Hindlimb muscle (tissue), 1 donor: ENCODE results near the gene TNFSF9. TPM values are rescaled to one million over a fixed set of nuclear protein-coding genes. Genes with fewer than 3 reads are reported as not detected.
A peak's percentile ranks its signal among the peaks of the same experiment; 100 is the strongest.

Experiments
- DNase-seq: peaks from one replicate; pipeline ENCODE4 v3.0.0-alpha.2; 2013
- polyA plus RNA-seq: library from polyadenylated mRNA; unstranded; fragments of 120-200 nt; gene quantifications from one replicate; pipeline ENCODE4 v1.2.1, GENCODE V29; 2013; ENCODE audit not compliant: insufficient read length

TNFSF9 gene, protein sequence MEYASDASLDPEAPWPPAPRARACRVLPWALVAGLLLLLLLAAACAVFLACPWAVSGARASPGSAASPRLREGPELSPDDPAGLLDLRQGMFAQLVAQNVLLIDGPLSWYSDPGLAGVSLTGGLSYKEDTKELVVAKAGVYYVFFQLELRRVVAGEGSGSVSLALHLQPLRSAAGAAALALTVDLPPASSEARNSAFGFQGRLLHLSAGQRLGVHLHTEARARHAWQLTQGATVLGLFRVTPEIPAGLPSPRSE
- polyA plus RNA-seq: 0.58 TPM

DNA sequence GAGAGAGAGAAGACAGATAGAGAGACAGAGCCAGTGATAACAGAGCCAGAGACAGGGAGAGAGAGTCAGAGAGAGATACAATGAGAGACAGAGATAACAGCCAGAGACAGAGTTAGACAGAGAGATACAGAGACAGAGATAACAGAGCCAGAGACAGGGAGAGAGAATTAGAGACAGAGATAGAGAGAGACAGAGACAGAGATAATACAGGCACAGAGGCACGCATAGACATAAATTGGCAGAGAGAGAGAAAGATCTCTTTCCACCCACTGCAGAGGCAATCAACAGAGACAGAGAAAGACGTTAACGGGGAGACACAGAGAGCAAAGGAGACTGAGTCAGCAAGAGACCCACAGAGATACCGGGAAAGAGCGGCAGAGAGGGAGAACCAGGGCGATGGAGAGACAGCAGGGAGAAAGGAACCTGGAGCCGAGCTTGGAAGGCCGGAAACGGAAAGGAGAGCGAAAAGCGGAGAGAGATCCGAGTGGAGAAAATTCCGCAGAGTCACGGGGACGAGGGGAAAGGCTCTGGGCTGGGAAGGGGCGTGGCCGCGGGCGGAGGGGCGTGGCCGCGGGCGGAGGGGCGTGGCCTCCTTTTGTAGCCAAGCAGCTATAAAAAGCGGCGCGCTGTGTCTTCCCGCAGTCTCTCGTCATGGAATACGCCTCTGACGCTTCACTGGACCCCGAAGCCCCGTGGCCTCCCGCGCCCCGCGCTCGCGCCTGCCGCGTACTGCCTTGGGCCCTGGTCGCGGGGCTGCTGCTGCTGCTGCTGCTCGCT, at the start of gene TNFSF9:
Gene TNFSF9 (plus strand): TSS at position 641 of the 777 bp plus-strand sequence. CDS start 11 bp downstream, at position 652.
- peak; percentile 90 for DNase-seq

- DNase-seq: no peak
These were observed 49.1 kb upstream of the TNFSF9 start, which contains the start of gene DENND1C for GRCh38 chr19:6481541-6482342. Gene DENND1C, minus strand, starts transcription at chr19:6481787. Its CDS starts 92 bp downstream, at chr19:6481695.

DNA sequence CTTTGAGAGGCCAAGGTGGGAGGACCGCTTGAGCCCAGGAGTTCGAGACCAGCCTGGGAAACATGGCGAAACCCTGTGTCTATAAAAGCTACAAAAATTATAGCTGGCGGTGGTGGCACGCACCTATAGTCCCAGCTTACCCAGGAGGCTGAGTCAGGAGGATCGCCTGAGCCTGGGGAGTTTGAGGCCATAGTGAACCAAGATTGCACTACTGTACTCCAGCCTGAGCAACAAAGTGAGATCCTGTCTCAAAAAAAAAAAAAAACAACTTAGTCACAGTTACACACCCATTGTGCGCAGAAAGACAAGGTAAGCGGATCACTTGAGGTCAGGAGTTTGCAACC, 48.5 kb upstream of the TNFSF9 start:
- DNase-seq: no peak

DNA sequence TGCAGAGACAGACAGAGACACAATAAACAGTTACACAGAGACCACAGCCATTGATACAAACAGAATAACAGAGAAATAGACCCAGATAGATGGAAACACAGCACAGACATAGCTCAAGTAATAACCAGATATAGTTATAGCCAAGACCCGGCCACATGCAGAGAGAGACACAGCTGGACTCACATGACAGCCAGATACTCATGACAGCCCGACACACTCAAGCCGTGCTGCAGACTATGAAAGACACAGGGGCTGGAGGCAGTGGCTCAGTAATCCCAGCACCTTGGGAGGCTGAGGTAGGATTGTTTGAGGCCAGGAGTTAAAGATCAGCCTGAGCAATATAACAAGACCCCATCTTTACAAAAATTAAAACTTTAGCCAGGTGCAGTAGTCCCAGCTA, 47.6 kb upstream of the TNFSF9 start:
- no peak for DNase-seq

- DNase-seq: no peak
These were observed 46.6 kb upstream of the TNFSF9 start for GRCh38 chr19:6484230-6484629.

- no peak for DNase-seq
These were observed 46.0 kb upstream of the TNFSF9 start for GRCh38 chr19:6484831-6485230.

DNA sequence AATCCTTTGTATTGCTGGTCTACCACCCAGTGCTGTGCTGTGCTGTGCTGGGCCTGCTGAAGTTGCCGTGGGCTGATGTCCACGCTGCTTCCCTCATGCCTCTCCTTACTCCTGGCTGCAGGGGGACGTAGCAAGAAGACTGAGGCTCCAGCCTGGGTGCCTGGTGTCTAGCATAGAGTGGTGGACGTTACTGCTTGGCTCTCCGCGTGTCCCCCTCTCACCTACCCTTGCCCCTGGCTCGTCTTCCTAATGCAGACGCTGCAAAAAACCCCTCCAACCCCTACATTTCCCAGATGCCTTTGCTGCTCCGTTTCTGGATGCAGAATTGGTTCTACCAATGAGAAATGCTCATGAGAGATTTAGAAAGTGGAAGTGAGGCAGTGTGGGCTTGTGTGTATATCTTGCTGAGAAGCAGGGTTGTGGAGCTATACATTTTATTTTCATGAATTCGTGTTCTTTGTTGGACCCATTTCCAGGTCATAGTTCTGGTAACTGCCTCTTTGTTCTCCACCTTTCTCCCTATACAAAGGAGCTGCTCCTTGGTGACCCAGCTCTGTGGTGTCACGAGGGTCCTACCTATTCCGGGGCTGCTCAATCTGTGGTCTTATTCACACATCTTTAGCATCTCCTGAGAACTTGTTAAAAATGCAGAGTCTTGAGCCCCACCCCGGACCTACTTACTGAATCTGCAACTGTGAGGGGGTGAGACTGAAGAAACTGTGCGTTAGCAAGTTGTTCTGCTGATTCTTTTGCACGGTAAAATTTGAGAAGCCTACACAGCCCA, 41.4 kb upstream of the TNFSF9 start:
- DNase-seq: no peak

- no peak for DNase-seq
These were observed 40.7 kb upstream of the TNFSF9 start for GRCh38 chr19:6490134-6490533.

DNA sequence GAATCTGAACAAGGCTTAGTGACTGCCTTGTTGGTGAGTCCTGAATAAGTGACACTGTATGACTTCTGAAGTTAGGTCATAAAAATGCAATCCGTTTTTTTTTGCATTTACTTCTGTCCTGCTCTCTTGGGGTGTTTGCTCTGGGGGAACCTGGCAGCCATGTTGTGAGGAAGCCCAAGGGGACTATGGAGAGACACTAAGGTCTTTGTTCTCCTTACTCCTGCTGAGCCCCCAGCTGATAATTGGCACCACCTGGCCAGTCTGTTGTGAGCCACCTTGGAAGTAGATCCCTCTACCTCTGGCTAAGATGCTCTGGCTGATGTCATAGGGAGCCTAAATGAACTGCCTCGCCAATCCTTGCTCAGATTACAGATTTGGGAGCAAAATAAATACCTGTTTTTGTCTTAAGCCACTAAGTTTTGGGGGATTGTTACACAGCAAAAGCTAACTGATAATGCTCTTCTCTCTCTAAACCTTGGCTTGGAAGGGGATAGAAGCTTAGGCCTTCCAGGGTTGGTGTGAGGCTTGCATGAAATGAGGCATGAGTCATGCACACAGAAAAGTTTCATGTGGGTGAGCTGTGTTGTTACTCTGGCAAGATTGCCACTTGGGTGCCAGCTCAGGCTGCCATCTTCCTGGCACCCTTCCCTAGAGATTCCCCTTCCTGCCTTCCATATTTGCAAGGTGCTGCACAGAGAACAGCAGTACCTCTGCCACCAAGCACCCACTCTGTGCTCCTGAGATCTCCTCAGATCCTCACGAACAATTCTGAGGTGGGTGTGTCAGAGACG, 38.8 kb upstream of the TNFSF9 start:
- no peak for DNase-seq

DNA sequence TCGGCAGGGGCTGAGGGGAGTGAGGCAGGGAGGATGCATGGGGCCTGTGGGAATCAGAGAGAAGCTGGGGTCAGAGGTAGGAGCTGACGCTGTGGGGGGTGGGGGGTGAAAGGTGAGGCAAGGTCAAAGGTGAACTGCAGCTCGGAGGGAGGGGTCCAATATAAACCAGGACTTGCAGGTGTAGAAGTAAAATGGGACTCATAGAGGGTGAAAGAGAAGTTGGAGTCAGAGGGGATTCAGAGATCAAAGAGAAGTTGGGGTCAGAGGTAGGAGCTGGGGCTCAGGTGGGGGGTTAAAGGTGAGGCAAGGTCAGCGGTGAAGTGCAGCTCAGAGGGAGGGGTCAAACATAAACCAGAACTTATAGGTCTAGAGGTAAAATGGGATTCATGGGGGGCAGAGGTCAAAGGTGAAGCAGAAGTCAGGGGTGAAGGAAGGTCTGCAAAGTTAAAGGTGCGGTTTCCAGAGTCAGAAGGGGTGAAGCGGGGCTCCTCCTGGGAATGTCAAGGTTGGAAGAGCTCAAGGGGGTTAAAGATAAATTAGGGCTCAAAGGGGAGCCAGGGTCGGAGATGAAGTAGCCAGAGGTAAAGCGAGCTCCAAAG, 36.3 kb upstream of the TNFSF9 start:
- DNase-seq: no peak

- DNase-seq: no peak
These were observed 34.9 kb upstream of the TNFSF9 start for GRCh38 chr19:6495947-6496346.

DNA sequence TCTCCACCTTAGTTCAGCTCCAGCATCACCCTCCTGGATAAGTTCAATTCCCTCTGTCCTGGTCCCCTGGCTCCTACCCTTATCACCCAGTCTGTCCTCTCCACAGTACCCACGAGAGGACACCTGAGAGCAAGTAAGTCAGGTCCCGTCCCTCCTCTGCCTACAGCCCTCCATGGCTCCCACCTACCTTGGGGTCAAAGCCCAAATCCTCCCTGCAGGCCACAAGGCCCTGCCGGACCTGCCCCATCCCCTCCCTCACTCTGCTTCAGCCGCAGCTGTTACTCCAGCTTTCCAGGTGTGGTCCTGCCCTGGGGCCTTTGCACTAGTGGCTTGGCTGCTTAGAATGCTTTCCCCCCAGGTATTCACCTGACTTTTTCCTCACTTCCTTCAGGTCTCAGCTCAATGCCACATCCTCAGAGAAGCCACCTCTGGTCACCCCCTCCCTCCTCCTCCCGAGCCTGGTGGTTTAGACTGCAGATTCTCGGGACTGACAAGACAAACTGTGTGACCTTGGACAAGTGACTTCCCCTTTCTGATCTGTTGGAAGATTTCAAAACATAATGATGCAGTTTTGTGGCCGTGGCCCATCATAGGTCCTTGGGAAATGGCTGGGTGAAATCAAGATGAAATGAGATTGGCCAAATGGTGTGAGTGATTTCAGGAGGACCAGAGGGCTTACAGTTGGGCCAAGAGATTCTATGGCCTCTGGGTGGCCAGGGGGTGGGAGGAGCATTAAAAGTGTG, 32.4 kb upstream of the TNFSF9 start:
- DNase-seq: no peak

GRCh38 chr19:6499052-6499790, 31.6 kb upstream of the TNFSF9 start:
- no peak for DNase-seq

DNA sequence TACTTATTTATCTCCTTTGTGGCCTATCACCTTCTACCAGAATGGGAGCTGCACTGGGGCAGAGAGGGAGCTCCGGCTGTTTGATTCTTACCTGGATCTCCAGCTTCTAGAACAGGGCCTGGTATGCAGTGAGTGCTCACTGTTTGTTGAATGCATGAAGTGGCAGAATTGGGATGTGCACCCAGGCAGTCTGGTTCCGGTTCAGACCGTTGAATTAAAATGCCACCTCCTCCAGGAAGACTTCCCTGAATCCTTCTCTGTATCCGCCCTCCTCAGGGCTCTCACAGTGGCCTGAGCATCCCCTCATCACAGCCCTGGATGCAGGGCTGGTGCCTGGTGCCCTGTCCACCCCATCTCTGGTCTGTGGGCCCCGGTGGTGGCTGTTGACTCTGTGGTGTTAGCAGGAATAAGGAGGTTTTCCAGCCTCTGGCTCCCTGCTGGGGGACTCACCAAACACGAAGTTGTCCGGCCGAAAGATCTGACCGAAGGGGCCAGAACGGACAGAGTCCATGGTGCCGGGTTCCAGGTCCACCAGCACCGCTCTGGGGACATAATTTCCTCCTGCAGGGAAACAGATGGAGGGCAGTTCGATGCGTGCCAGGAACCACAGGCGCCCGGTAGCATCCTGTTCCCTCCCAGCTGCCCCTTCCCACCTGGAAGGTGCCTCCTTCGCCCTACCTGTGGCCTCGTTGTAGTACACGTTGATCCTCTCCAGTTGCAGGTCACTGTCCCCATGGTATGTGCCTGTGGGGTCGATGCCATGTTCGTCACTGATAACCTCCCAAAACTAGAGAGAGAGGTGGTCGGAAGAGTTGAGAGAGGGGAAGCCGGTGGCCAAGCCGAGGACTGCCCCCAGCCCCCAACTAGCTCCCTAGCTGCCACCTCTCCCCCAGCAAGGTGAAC, 29.7 kb upstream of the TNFSF9 start:
- DNase-seq: no peak

- DNase-seq: no peak
These were observed 28.8 kb upstream of the TNFSF9 start, which contains the start of gene TUBB4A for GRCh38 chr19:6501740-6502648. Gene TUBB4A, minus strand, starts transcription at chr19:6502309. Its CDS starts 97 bp downstream, at chr19:6502212.

- DNase-seq: no peak
These were observed 27.2 kb upstream of the TNFSF9 start for GRCh38 chr19:6503407-6504201.
